Activated CD4-positive, CD25-positive, alpha-beta regulatory T cell treated with anti-CD3 and anti-CD28 coated beads, Interleukin-2, amount 50 U/mL, for 72 hours (primary cell): ENCODE measurements around the gene COX6A1.

Experiments
- DNase-seq: peaks from one replicate; pipeline ENCODE4 v3.0.0; 2021

COX6A1 gene

DNA sequence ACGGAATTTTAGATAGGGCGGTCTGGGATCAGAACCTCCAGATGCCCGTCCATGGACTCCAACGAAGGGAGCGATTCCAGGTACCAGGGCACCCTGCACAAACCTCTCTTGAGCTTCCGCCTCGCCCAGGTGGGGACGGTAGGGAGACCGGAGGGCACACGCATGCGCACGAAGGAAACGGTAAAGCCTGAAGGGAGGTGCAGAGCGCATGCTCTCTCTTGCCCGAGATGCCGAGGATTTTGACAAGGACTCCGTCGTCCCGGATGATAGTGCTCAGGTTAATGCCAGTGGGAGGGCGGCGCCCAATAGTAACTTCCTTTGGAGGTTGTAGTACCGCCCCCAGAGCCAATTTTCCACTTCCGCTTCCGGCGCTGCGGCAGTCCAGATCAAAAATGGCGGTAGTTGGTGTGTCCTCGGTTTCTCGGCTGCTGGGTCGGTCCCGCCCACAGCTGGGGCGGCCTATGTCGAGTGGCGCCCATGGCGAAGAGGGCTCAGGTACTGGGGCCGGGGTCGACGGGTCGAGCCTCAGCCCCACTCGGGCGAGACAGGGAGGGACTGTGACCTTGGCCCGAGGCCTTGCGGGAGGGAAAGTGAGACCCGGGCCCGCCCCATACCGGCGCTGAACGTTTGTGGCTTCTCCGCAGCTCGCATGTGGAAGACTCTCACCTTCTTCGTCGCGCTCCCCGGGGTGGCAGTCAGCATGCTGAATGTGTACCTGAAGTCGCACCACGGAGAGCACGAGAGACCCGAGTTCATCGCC is at the start of gene COX6A1:
COX6A1 (plus strand) TSS at position 379 of the 760 bp plus-strand sequence; CDS start at position 393, 14 bp downstream.
- DNase-seq = peak; percentile 93

DNA sequence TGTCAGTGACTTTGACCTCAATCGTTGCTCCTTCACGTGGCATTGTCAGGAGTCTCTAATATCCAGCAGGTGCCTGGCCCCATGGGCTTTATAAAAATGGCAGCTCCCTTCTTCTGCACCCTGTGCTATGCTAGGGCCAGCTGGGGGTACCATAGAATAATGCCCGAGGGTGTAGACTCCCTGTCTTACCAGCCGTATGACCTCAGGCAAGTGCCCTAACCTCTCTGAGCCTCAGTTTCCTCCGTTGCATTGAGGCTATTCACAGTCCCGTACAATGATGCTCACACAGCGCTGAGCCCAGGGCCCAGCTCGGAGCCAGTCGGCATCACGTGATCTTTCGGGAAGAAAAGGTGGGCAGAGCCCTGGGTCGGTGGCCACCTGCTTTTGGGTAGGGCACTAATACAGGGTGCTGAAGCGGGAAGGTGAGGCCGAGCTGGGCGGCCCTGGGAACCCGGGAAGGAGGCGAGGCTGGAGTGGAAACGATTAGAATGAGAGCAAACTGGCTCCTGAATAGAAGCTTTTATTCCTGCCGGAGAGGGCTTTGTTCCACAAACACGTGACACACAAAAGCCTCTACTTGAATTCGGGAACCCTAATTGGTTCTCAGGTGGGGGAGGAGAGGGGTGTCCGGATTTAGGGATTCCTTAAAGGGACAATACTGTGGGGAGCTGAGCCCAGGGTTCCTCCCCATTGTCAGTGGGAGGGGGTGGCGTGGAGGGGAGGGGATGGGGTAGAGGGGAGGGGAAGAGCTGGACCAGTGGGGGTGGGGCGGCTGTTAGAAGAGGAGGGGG is 49.0 kb upstream of the COX6A1 start:
- DNase-seq = no peak

DNA sequence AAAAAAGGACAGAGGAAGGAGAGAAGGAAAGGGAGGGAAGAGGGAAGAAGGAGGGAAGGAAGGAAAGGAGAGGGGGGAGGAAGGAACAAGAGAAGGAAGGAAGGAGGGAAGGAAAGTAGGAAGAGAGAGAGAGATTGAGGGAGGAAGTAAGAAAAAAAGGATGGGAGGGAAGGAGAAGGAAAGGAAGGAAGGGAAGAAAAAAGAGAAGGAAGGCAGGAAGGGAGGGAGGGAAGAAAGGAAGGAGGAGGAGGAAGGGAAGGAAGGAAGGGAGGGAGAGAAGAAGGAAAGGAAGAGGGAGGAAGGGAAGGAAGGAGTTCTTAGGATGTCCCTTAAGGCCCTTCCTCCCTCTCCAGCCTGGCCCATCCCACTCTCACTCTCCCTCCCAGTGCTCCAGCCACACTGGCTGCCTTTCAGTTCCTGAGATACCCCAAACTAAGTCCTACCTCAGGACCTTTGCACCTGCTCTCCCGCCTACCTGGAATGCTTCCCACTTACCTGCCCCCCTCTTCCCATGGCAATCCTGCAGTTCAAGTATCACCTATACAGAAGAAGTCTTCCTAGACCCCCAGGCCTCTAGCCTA is 47.3 kb upstream of the COX6A1 start:
- no peak for DNase-seq

DNA sequence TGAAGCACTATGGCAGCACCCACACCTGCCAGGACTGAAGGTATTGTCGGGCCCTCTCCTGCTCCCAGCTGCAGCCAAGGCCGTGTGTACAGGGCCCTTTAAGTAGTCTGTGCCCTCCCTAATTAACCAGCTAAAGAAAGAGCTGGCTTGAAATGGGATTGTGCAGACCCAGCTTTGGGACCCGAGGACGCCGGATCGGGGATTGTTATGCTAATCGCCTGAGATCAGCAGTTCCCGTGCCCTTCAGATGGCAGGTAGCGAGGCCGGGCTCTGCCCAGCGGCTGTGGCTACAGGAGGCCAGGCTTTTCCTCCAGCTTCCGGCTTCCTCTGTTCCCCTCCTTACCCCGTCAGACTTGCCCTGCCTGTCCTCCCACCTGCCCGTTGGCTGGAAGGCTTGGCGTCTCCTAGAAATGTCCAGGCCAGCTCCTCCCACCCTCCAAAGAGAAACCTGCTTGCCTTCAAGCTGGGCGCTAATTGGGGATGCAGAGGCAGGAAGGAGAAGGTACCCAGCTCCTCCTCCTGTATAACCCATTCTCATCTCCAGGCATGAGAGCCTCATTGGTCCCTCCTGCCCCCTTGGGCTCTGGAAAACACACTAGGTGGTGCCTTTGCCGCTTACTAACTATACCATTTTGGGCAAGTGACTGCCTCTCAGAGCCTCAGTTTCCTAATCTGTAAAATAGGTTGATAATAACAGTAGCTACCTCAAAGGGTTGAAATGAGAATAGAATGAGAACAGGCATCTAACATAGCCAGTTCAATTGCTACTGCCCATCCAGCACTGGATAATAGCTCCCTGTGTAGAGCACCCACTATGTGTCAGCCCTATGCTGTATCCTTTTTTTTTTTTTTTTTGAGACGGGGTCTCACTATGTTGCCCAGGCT is 43.2 kb upstream of the COX6A1 start:
- DNase-seq = no peak

DNA sequence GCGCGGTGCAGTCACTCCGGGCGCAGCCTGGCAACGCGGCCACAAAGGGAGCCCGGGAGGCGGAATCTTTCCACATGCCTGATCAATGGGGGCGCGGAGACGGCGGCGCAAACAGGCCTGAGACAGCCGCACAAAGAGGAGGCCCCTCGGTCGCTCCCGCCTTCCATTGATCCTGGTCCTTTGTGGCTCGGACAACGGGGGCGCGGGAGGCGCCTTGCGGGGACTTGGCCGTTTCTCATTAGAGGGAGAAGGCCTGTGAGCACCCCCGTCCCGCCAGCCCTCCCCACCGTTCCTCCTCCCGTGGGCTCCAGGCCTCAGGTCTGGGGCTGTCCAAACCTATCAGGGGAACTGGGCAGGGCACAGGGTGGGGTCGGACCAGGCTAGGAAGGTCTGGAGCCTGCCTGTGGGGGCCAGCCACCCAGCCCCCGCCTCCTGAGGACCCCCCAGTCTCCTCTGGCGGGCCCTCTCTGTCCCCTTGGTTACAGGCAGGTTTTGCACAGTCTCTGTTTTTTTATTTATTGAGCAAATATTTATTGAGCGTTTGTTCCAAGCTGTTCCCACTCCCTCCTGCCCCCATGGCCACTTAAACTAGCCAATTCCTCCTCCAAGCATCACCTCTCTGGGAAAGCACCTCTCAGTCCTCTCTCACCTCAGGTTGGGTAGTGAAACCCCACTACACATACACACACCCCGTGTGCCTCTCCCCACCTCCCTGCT is 39.9 kb upstream of the COX6A1 start:
- no peak for DNase-seq

DNA sequence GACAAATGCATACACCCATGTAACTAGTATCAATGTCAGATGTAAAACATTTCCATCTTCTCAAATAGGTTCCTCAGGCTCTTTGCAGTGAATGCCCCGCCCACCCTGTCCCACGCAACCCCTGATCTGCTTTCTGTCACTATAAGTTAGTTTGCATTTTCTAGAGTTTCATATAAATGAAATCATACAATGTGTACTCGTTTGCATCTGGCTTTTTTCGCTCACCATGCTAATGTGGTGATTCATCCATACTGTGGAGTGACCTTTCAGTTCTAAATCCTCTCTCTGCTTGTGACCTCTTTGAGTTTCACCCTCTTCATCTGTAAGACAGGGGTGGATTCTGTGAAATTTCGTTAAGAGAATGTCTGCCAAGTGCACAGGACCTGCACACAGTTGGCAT is 38.4 kb upstream of the COX6A1 start:
- no peak for DNase-seq

DNA sequence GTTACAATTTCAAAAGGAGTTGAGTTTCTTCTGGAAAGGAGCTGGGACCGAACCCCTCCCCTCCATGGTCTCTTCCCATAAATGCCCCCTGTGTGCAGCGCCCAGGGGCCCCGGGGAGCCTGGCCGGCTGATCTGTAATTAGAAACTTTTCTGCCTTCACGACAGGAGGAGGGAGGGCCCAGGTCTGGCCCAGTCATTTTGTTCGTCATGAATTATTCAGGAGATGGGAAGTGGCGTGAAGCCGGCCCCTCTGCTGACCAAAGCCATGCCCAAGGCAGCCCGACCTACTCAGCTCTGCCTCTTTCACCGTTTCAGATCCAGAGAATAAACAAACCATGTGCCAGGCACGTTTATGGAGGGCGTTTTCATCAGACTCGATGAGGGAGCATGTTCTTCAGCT is 35.7 kb upstream of the COX6A1 start:
- no peak for DNase-seq

DNA sequence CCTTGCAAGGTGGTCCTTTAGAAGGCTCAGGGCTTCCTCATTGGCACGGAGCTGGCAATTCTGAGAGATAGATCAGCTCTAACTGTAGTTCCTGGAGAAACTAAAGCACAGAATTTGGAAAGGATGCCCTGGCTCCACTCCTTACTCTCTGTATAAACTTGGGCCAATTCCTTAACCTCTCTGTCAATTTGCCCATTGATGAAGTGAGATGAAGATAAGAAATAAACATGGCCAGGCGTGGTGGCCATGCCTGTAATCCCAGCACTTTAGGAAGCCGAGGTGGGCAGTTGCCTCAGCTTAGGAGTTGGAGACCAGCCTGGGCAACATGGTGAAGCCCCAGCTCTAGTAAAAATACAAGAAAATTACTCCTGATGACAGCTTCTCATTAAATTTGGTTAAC is 34.0 kb upstream of the COX6A1 start:
- no peak for DNase-seq

DNA sequence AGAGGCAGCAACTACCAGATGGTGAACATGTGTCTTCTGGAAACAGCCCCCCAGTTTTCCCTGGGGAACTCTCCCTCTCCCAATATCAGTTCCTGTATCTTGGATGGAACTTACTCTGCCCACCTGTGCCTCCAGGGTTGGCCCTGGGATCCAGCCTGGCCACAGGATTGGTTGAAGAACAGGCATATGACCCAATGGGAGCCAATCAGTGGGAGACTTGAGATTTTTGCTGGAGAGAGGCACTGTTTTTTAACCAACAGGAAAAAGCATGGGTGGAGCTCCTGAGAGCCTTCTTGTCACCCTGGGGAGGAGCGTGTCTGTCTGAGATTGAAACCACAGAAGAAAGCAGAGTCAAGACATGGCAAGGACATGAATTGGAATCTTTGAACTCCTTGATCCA is 33.6 kb upstream of the COX6A1 start:
- DNase-seq = no peak

DNA sequence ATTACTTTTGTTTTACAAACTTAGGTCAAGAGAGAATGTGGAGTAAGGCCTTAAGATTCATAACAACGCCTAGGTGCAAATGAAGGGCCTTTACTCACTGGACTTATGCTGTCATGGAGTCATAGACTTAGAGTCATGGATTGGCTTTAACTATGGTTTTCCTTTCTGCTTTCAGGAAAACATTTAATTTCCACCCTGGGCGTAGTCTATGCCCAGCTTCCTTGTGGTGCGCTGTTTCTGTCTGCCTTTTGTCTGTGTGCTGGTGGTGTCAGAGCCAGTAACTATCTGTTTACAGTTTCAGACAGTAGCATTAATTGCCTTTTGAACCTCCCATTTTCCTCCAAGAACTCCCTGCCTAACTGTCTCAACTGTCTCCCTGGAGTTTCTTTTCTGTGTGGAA is 31.8 kb upstream of the COX6A1 start:
- no peak for DNase-seq

DNA sequence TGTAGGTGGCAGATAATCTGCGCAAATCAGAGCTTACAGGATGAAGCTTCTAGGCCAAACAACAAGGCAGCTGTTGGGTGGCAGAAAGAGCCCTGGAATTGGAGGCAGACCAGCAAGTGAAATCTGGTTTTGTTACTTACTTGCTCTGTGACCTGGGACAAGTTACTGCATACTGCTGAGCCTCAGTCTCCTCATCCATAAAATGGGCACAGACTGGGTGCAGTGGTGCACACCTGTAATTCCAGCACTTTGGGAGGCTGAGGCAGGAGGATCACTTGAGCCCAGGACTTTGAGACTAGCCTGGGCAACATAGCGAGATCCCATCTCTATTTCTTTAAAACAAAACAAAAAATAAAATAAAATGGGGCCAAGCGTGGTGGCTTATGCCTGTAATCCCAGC is 31.4 kb upstream of the COX6A1 start:
- no peak for DNase-seq

DNA sequence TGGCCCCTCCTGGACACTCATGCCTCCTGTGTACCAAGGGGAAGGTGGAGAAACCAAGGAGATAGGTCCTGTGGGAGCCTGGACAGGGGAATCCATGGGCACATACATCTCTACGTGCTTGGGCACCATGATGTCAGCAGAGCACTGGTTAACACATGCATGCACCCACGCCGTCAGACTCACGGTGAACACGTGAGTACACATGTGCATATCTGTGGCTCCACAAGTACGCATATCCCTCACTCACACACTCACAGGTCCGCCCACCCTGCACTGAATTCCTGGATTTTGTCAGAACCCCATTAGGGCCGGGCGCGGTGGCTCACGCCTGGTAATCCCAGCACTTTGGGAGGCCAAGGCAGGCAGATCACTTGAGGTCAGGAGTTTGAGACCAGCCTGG is 29.1 kb upstream of the COX6A1 start:
- no peak for DNase-seq

DNA sequence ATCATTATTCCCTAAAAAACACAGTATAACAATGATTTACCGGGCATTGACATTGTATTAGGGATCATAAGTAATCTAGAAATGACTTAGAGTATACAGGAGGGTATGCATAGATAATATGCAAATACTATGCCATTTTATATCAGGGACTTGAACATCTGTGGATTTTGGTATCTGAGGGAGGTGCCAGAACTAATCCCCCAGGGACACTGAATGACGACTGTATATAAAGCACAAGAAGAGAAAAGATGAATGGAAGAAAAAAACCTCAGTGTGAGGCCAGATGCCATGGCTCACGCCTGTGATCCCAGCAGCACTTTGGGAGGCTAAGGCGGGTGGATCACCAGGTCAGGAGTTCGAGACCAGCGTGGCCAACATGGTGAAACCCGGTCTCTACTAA is 25.5 kb upstream of the COX6A1 start:
- no peak for DNase-seq

DNA sequence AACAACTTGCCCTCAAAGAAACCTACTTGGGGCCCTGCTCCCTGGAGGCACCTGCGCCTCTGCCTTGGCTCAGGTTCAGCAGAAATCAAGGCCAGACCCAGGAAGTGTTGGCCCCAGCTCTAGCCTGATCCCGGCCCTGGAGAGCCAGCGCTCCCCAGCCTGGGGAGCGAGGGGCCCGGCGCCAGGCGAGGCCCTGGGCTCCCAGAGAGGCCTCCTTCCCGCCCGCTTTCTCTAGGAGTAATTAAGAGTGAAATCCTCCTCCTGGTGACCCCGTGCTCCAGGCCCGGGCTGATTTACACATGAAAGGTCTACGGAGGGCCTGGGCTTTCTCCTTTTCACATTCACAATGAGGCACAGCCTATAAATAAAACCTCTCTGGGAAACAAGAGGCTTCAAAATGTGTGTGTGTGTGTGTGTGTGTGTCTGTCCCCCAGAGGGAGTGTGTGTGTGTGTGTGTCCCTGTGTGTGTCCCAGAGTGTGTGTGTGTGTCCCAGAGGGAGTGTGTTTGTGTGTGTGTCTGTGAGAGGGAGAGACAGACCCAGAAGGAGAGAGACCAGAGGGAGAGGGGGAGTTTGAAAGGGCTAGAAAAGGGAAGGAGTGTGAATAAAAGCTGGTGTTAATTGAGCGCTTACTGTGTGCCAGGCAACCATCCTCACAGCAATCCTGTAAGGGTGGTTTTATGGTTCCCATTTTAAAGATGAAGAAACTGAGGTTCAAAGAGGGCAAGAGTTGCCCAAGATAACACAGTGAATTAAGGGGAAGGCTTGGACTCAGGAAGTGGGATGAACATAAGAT is 23.8 kb upstream of the COX6A1 start:
- DNase-seq = no peak

DNA sequence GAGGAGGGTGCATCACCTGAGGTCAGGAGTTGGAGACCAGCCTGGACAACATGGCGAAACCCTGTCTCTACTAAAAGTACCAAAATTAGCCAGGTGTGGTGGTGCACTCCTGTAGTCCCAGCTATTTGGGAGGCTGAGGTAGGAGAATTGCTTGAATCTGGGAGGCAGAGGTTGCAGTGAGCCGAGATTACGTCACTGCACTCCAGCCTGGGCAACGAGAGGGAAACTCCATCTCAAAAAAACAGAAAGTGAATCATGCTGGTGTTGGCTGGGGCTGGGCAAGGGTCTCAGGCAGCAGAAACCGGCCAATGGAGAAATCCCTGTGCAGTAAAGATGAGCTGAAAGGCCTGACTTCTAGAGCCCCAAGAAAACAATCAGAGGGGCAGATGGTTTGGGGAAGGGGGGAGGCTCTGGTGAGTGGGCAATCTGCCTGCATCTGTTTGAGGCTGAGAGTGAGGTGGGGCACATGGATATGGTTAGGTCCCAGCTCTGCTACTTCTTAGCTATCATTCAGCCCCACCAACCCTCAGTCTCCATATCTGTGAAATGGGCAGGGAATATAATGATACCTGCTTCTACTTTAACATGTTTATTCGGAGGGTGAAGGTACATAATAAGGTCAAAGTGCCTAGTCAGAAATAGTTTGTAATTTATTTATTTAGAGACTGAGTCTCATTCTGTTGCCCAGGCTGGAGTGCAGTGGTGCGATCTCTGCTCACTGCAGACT is 21.3 kb upstream of the COX6A1 start:
- no peak for DNase-seq

DNA sequence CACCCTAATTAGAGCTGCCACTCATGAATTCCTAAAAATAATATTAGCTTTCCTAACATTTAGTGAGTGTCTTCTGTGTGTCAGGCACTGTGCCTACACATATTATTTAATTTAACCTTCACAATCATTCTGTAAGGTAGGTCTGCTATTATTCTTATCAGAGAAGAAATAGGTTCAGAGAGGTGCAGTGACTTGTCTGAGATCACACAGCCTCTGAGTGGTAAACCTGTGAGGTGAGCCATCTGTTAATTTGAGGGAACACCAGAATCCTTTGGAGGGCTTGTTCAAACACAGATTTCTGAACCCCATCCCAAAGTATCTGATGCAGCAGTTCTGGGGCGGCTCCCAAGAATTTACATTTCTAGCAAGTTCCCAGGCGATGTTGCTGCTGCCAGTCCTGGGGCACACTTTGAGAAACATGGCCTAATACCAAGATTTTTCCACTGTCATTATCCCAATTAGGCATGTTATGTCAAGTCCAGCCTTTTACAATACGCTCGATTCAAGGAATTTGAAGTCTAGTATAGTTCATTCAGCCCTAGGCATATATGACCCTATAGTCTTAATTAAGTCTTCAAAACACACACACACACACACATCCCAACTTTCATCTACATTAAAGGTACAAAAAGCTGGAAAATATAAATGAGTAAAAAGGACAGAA is 19.9 kb upstream of the COX6A1 start:
- no peak for DNase-seq

DNA sequence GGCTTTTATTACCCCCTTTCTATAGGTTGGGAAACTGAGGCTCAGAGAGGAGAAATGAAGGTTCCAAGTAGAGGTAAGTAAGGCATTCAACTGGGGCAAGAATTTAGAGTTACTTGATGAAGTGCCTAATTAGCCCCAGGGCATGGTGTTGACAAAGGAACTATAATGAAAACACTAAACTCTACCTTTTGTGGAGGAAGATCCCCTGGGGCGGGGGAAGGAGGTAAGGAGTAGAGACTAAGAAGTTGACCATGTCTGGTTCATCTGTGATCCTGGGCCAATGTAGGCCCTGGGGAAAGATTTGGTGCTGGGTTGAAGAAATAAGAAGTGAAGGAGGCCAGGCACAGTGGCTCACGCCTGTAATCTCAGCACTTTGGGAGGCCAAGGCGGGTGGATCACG is 16.2 kb upstream of the COX6A1 start:
- DNase-seq = no peak

DNA sequence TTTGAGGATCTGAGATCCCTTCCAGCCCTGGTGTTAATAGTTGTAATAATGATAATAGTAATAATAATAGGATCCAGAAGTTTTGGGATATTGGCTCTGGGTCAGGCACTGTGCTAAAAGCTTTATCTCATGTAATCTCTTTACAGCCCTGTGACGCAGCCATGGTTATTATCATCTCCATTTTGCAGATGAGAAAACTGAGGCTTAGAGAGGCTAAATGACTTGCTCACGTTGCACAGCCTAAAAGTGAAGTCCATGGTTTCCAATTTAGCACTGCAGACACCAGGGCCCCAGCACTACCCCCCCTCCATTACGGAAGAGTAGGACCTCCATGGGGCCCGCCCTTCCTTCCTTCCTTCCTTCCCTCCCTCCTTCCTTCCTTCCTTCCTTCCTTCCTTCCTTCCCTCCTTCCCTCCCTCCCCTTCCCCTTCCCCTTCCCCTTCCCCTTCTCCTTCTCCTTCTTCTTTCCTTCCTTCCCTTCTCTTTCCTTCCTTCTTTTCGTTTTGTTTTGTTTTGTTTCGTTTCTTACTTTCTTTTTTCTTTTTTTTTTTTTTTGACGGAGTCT is 14.9 kb upstream of the COX6A1 start:
- DNase-seq = no peak

DNA sequence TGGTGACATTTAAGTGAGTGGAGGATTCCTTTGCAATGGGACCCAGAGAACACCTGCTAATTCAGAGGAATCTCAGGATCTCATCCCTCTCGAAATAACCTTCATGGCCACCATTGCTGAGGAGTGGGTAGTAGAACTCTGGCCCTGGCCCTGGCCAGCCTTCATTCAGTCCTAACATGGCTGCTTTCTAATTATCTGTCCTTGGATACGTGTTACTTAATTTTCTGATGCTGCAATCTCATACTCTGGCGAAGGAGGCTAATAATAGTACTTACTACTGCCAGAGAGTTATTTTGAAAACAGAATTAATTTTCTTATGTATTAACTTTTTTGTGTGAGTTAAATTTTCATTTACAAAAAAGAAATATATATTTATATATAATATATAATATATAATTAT is 12.1 kb upstream of the COX6A1 start:
- DNase-seq = no peak
